OCI-LY3 (cell line): ENCODE results near the gene CPA2.

Experiments used
- EZH2phosphoT487 ChIP-seq: fragments of 200-600 bp; shearing (Covaris generic); IDR thresholded peaks from 2 replicates; pipeline ENCODE4 v1.6.1; 2018; ENCODE audit warnings: antibody characterized with exemption, mixed run types, low read depth
- TF ChIP-seq, protein P1 (sequence below): fragments of 200-600, 300-600 bp; sonication (generic); IDR thresholded peaks from 2 replicates; pipeline ENCODE4 v1.5.1; 2014; ENCODE audit warnings: antibody characterized with exemption, low read length, low read depth

DNA sequence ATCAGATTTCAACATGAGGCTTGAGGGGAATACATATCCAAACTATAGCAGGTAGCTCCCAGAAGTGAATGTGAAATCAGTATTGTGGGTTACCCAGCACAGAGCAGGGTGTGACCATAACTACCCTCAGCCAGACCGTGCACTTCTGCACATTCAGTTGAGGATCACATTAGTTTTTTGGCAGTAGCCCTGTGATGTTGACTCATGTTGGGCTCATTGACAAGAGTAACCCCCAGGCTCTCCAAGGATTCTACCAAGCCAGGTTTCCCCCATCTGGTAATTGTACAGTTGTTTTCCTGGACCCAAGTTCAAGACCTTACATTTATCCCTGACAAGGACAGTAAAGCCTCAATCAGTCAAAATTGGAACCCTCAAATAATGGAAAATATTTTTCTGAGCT lies 14.6 kb downstream of the CPA2 start:
- TF ChIP-seq, protein P1, sequence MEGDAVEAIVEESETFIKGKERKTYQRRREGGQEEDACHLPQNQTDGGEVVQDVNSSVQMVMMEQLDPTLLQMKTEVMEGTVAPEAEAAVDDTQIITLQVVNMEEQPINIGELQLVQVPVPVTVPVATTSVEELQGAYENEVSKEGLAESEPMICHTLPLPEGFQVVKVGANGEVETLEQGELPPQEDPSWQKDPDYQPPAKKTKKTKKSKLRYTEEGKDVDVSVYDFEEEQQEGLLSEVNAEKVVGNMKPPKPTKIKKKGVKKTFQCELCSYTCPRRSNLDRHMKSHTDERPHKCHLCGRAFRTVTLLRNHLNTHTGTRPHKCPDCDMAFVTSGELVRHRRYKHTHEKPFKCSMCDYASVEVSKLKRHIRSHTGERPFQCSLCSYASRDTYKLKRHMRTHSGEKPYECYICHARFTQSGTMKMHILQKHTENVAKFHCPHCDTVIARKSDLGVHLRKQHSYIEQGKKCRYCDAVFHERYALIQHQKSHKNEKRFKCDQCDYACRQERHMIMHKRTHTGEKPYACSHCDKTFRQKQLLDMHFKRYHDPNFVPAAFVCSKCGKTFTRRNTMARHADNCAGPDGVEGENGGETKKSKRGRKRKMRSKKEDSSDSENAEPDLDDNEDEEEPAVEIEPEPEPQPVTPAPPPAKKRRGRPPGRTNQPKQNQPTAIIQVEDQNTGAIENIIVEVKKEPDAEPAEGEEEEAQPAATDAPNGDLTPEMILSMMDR: no peak
- TF ChIP-seq EZH2phosphoT487: no peak
